GM19467 (cell line): ENCODE data around the gene GABRG3.
"Not testable (repeated sequence)": the region's sequence is repeated elsewhere in the genome, so short reads cannot be mapped to it uniquely, and the experiment has no call there.

Experiments used
- ATAC-seq: cut with Tn5 transposase; IDR thresholded peaks from one replicate; pipeline ENCODE4 v1.9.1; 2021; ENCODE audit warnings: mild to moderate bottlenecking, moderate library complexity; ENCODE audit not compliant: unreplicated experiment

Gene GABRG3

DNA sequence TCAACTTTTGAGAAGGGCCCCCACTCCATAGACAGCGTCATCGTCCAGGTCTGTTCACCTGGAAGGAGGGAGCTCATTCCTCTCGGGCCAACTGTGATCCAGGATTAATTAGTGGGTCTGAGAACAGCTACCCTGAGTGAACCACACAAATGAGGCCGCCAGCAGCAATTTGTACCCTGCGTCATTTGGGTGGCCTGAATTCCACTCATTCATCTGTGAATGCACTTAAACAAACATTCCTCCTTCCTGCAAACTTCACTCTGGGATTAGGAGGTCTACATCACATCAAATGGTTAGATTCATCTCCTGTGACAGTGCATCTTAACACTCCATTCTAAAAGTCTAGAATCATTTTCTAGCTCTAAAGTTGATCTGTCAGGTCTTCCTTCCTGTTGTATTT is 201.8 kb downstream of the GABRG3 start:
- ATAC-seq = no peak

DNA sequence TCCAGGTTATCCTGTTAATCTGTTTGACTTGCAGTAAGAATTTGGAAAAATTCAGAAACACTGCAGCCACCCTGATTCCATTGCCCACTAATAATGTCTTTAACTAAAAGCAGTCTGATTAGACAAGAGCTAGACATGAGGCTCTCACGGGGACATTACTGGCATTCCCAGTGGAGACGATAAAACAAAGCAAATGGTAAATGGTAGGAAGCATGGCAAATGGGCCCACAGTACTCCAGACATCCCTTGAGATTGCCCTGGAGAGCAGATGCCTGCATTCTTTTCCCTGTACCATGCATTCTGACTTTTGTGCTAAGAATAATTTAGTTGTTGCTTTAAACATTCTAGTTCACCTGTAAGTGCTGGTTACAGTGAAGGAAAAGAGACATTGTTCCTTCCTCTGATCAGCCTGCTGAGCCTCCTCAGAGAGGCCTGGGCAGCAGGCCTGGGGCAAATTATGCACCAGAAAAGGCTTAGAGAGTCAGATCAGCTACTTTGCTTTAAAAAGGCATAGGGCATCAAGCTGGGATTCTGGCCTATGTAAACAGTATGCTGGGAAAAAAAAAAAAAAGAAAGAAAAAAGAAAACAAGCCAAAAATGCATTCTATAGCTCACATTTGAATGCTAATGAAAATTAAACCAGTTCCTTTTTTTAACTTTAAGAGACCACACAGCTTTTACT is 204.6 kb downstream of the GABRG3 start:
- ATAC-seq = no peak

DNA sequence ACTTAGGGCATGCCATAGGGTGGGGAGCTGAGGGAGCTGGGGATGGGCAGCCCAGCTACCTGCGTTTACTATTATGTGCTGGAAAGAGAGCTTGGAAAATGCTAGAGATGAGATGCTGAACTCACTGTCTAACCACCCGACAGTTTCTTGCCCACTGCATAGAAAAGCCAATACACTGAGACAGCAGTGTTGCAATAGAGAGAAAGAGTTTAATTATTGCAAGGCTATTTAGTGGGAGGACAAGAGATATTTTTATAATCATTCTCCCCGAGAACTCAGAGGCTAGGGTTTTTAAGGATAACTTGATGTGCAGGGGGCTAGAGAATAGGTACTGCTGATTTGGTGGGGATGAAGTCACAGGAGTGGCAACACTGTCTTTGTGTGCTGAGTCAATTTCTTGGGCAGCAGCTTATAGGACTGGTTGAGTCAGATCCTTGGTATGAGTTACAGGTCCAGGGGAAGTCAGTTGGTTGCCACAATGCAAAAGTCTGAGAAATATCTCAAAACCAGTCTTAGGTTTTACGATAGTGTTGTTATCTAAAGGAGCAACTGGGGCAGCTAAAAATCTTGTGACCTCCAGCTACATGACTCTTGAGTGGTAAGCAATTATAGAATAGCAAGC is 205.9 kb downstream of the GABRG3 start:
- no peak for ATAC-seq

DNA sequence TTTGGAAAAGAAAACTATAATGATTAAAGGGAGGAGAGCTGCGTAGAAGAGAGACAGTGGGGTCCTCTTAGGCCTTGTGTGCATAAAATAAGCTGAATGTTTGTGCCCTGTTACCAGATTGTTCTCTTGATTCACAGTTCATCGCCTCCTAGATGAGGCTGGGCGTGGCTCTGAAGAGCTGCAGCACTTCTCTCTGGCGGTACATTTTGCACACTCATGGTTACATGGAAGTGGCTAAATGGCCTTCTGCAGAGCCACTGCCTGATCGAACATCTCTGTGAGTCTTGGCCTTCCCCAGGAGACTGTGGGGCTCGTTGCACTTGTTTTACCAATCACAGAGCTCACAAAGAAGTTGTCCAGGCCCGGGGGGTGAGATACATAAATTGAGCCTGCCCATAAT is 208.8 kb downstream of the GABRG3 start:
- ATAC-seq = no peak

DNA sequence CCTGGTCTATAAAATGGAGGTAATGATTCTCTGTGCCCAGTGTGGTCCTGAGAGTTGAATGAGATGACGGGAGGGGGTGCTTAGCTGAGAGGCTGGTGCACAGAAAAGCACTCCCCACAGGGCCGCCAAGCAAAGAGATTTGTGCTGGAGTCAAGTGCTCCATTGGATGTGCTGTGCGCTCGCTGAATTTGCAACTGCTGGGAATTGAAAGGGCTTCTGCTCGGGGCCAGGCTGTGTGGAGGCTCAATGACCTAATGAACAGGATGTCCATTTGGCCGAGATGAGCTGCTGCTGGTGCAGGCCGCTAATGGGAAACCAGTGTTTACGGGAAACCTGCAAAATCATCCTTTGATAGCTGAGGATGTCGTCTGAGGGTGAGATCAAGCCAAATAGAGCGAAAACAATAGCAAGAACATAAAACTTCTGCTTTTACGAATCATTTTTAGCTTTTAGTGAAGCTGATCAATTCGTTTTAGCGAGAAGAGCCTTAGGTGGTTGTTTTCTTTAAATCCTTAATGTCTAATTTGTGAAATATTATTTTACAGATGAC is 211.7 kb downstream of the GABRG3 start:
- ATAC-seq = no peak

DNA sequence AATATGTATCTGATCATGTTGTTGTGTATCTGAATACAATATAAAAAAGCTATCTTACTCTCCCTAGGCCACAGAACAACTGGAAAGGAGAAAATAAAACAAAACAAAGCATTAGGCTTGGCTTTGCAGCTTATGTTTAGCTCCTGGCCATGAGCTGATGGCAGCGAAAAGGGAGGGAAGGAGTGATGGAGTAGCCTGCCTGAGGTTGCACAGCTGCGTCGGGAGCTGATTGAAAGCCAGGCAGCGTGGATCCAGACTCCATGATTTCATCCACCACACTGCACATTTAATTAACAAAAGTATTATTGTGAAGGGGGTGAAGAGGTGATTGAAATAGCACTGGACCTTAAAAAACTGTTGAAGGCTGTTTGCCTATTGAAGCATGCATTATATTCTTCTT is 212.2 kb downstream of the GABRG3 start:
- no peak for ATAC-seq

DNA sequence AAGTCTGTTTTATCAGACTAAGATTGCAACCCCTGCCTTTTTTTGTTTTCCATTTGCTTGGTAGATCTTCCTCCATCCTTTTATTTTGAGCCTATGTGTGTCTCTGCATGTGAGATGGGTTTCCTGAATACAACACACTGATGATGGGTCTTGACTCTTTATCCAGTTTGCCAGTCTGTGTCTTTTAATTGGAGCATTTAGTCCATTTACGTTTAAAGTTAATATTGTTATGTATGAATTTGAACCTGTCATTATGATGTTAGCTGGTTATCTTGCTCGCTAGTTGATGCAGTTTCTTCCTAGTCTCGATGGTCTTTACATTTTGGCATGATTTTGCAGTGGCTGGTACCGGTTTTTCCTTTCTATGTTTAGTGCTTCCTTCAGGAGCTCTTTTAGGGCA is 220.5 kb downstream of the GABRG3 start:
- ATAC-seq = not testable (repeated sequence)

DNA sequence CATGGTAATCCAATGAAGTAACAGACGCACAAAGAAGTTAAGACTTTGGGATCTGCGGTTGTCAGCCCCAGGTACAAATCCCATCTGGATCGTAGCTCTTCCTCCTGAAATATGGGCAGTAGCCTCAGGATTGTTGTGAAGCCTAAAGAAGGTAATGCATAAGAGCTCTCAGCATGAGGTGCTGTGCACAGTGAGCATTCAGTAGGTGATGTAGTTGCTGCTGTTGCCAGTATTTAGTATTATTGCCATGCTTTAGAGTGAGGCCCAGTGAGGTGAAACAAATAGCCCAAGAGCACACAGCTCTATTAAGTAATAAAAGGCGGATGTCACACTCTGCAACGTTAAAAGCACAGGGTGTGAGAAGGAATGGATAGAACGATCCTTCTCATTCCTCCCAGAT is 225.7 kb downstream of the GABRG3 start:
- no peak for ATAC-seq

DNA sequence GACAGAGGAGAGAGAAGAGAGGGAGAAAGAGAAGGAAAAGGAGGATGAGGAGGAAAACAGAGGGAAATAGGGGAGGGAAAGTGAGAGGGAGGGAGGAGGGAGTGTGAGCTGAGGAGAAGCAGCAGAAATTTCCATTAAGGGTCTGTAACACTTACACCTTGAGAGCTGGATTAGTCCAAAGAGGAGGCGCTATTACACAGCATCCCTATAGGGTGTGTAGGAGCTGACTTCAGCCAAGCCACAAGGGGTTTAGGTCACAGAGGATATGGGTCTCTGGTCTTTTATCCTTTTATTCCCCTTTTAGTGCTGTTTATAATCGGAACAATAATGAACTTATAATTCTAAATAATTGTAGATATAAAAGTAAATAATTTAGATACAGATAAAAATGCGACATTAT is 230.4 kb downstream of the GABRG3 start:
- ATAC-seq = no peak

DNA sequence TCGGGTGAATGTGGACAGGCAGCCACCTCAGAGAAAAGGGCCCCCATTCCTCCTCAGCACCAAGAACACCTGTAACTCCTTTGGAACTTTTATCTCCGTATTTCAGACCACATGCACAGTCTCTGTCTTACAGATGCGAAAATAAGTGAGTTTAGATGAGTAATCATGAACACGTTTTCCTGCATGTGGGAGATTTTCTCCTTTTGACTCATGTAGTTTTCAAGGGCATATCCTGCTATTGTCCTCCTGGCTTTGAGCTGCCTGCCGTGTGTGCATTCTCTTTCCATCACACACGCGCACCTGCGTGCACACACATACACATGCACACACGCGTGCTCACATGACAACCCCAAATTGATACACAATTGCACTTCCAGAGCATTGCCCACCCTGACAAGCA is 239.2 kb downstream of the GABRG3 start:
- no peak for ATAC-seq

DNA sequence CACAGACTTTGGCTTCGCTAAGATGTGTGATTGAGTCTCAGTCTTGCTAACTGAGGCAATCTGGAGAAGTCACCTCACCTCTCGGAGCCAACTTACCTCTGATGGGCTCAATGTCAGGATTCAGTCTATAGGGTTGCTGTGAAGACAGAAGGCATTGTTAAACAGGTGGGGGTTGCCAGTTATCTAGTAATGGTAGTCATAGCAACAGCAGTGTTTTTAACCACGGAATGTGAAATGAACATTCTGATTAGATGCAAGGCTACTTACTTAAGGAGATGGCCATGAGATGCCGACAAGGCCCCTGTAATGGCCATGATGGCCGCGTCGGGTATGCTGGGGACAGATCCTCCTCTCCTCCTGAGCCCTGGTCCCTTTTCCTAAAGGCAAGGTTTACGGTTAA is 243.1 kb downstream of the GABRG3 start:
- no peak for ATAC-seq

DNA sequence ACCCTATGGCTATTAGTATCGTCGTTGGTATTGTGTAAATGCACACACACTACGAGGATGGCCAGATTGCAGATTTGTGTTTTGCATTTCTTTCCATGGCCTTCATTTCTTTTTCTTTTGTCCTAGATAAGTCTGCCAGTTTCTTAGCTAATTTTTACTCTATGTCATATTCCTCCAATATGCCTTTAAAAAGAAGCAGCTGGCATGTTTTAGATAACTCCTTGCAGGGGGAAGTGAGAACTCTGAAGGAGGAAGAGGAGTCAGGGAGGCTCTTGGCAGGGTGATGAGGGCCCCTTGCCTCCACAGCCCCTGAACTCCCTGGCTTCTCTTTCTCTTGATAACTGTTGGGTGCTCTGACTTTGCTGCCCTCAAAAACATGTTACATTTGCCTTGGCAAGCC is 244.0 kb downstream of the GABRG3 start:
- ATAC-seq = no peak

DNA sequence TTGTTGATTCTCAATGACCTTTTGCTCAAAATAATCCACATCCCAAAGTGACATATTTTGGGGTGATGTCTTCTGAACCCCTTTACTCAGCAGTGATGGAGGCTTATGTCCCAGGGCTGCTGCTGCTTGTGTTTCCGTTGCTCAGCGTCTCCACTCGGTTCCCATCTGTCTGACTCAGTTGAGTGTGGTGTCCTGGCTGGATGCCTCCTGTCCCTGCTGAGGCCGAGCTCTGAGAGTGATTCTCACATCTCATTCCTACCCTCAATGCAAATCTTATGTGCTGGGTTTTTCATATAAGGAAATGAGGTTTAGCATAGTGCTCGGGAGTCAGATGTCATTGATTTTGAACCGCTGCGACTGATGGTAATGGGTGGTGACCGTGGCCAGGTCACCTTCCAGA is 247.4 kb downstream of the GABRG3 start:
- no peak for ATAC-seq

DNA sequence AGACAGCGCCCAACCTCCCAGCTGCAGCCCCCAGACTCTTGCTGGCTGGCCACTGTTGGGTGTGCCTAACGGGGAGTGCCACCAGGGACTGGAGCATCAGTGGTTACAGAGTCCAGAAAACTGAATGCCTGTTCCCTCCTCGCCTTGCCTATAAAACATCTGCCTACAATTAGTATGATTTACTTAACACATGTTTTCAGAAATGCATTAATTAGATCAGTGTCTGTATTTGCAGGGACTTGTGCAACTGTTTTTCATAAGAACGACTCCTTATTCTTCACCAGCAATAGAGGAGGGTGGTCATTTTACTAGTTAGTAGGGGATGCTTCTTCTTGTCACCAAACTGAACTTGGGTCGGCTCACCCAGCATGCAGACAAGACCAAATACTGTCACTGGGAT is 248.7 kb downstream of the GABRG3 start:
- ATAC-seq = no peak

DNA sequence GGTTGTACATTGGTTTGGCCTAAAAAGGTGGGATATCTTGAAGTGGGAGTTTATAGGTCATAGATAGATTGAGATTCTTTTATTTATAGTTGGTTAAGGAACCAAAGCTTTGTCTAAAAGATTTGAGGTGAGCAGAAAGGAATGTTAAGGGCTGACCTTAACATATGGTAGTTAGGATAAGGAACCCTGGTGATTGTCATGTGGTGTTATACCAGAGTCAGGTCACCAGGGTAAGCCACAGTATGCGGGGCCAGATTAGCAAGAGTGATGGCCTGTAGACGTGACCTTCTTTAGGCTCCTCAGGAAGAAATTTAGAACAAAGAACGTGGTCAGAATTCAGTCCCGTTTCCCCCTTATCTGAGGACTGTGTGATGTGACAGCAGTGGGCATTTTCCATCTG is 249.2 kb downstream of the GABRG3 start:
- no peak for ATAC-seq

DNA sequence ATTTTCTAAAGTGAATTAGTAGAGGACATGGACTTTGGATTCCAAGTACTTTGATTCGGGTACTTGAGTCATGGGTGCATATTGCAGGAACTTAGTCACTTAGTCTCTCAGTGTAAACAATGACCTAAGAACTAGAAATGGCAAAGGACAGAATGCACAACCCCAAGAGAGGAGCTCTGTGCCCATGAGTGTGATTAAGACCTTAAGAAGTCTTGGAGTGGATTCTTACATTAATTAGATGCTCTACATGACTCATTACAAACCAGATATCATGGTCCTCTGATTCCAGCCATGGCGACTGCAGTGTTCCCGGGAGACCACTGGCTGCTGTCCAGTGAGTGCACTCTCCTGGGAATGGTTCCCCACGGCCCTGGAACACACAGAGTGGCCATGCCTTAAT is 251.5 kb downstream of the GABRG3 start:
- no peak for ATAC-seq

DNA sequence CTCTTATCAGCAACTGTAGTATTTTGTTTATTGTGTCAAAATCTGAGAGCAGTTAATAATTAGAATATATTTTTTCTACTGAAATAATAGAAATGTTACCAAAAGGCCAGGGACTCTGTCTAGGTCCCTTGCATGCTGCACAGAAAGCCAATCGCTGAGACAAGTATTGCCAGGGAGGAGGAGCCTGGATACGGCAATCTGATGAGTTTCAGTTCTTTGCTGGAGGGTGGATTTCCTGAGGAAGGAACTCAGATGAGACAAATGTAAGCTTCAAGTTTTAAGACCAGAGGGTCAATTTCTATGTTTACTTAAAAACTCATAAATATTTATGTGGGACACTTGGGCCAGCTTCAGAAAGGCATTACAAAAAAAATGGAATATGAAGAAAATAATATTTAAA is 252.2 kb downstream of the GABRG3 start:
- no peak for ATAC-seq

DNA sequence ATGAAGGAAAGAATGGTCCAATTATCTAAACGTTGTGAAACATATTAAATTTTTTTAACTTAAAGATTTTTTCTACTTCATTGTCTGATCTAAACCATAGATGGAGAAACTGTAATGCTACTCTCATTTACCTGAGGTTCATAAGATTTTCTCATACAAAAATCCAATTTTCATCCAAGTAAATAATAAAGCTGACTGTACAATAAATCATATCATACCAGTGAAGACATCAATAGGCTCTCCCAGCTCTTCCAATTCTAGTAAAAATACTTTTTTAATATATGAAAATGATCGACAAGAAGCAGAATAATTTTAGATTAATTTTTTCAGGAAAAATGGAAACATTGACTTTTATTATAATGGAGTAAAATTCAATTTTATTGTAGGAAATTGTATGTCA is 260.8 kb downstream of the GABRG3 start:
- ATAC-seq = no peak

DNA sequence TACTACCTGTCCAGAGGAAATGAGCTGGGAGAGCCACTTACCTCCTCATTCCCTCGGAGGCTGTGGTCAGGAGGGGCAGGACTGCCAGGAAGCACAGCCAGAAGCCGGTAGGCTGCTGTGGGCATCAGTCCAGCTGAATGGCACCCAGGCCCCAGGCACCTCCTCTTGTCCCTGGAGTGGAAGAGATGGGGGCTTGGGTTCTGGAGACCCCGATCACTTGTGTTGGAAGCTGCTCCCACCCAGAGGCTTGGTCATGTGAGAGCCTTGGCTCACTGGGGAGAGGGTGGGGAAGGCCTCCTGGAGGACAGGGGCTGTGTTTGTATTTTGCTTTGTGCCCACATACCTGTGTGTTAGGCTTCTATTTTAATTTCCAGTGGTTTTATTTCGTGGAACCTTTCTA is 261.9 kb downstream of the GABRG3 start:
- ATAC-seq = no peak

DNA sequence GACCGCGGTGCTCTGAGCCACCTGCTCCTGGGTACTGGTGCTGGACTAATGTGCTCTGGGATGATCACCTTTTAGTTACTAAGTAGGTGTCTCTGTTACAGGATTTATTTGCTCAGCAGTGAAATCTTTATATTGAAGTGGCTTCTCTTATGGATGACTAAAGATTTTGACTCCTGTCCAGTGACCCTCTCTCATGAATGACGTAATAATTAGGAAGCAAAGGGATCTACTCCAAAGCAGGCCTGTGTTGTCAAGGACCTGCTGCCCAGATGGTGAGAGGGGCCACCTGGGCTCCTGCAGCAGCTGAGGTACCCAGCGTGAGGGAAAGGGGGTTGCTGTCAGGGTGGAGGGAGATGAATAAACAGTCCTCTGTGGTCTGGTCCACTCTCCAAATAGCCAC is 263.6 kb downstream of the GABRG3 start:
- ATAC-seq = no peak

DNA sequence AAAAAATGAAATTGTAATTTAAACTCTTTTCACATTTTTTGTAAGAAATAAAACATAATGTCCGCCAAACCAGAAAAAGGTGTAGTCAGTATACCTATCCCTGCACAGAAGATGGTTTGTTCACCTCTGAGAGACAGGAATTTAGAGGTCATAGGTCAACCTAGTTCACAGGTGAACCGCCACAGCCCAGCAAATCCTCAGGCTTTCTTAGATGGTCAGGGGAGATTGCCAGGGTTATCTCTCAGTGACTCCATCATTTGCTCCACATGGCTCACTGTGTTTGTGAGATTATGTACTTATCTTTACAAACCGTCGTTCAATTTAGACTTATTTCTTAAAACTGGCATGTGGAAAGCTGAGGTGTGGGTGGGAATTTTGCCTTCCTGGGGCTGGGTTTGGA is 264.2 kb downstream of the GABRG3 start:
- no peak for ATAC-seq

DNA sequence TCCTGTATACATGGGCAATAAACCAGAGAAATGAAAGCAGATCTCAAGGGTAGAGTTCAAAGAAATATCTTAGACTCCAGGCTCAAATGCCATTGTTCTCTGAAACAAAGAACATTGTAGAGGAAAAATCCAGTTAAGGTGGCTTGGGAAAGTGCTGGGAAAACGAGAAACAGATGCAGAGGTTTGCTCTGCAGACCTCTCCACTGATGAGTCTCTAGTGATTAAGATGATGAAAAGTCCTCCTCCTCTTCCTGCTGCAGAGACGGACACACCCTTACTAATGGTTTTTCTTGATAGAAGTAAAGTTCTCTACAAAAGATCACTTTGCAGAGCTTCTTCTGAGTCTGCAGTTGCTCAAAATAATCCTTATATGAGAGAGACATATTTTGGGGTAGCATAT is 264.7 kb downstream of the GABRG3 start:
- ATAC-seq = no peak
